22Rv1 (cell line): ENCODE data around the gene GRAMD2B.

Experiments
- CTCF ChIP-seq: fragments of 450-650 bp; IDR thresholded peaks from 2 replicates; pipeline ENCODE4 v1.5.1; 2017; ENCODE audit warnings: mild to moderate bottlenecking
- ZFX ChIP-seq: fragments of 450-650 bp; IDR thresholded peaks from 2 replicates; pipeline ENCODE4 v1.6.1; 2017; ENCODE audit warnings: antibody characterized with exemption, borderline replicate concordance

GRCh38 chr5:126525630-126526245, 102.5 kb downstream of the GRAMD2B start:
- no peak for TF ChIP-seq CTCF
- no peak for TF ChIP-seq ZFX
